HG03039 (cell line): ENCODE measurements around the gene BOLA3.
"Not testable (repeated sequence)": the region's sequence is repeated elsewhere in the genome, so short reads cannot be mapped to it uniquely, and the experiment has no call there.

Experiments used
- ATAC-seq: cut with Tn5 transposase; IDR thresholded peaks from one replicate; pipeline ENCODE4 v1.9.1; 2021; ENCODE audit warnings: mild to moderate bottlenecking, moderate library complexity; ENCODE audit not compliant: unreplicated experiment

BOLA3 gene

GRCh38 chr2:74147727-74148456 lies at the start of gene BOLA3:
Gene BOLA3 (minus strand): TSS chr2:74147912. CDS start chr2:74147874, 38 bp downstream.
- ATAC-seq, result peak; percentile 90

- ATAC-seq, result no peak
Observed at GRCh38 chr2:74197049-74197448, 49.3 kb upstream of the BOLA3 start.

GRCh38 chr2:74194799-74195198 lies 47.1 kb upstream of the BOLA3 start:
- no peak for ATAC-seq

GRCh38 chr2:74191596-74192380 lies 44.1 kb upstream of the BOLA3 start:
- ATAC-seq, result no peak

GRCh38 chr2:74188696-74189095 lies 41.0 kb upstream of the BOLA3 start:
- ATAC-seq, result no peak

GRCh38 chr2:74188018-74188601 lies 40.4 kb upstream of the BOLA3 start:
- ATAC-seq, result no peak

GRCh38 chr2:74186706-74187105 lies 39.0 kb upstream of the BOLA3 start:
- not testable (repeated sequence) for ATAC-seq

- peak; percentile 46 for ATAC-seq
Observed at GRCh38 chr2:74186038-74186437, 38.3 kb upstream of the BOLA3 start.

GRCh38 chr2:74183878-74184277 lies 36.2 kb upstream of the BOLA3 start:
- no peak for ATAC-seq

GRCh38 chr2:74181739-74182138 lies 34.0 kb upstream of the BOLA3 start:
- no peak for ATAC-seq

- ATAC-seq, result no peak
Observed at GRCh38 chr2:74179063-74179865, 31.6 kb upstream of the BOLA3 start.

GRCh38 chr2:74178211-74179062 lies 30.7 kb upstream of the BOLA3 start, which contains the start of gene MOB1A:
Gene MOB1A (minus strand): TSS chr2:74178879. CDS start chr2:74178674, 205 bp downstream.
- peak; percentile 81 for ATAC-seq

- no peak for ATAC-seq
Observed at GRCh38 chr2:74177696-74178095, 30.0 kb upstream of the BOLA3 start.

GRCh38 chr2:74174909-74175308 lies 27.2 kb upstream of the BOLA3 start:
- no peak for ATAC-seq

- no peak for ATAC-seq
Observed at GRCh38 chr2:74168739-74169138, 21.0 kb upstream of the BOLA3 start.

- no peak for ATAC-seq
Observed at GRCh38 chr2:74164761-74165160, 17.0 kb upstream of the BOLA3 start.

GRCh38 chr2:74162951-74163350 lies 15.2 kb upstream of the BOLA3 start:
- ATAC-seq, result no peak

- ATAC-seq, result no peak
Observed at GRCh38 chr2:74155830-74156229, 8.1 kb upstream of the BOLA3 start.

- ATAC-seq, result no peak
Observed at GRCh38 chr2:74152954-74153353, 5.2 kb upstream of the BOLA3 start.
